GM19035 (cell line): ENCODE results near the gene VPS11.

ENCODE experiments used
- ATAC-seq: cut with Tn5 transposase; IDR thresholded peaks from one replicate; pipeline ENCODE4 v1.9.1; 2021; ENCODE audit not compliant: unreplicated experiment

The VPS11 gene

DNA sequence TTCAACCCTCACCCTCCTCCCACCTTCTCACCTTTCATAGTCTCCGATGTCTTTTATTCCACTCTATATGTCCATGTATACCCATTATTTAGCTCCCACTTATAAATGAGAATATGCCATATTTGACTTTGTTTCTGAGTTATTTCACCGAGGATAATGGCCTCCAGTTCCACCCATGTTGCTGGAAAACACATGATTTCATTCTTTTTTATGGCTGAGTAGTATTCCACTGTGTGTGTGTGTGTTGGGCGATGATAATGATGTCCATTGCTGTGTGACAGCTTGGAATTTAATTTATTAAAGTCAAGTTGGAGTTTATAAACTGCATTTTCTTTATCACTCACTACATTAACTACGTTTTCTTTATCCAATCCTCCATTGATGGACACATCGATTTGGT is 50.6 kb downstream of the VPS11 start:
- no peak for ATAC-seq

DNA sequence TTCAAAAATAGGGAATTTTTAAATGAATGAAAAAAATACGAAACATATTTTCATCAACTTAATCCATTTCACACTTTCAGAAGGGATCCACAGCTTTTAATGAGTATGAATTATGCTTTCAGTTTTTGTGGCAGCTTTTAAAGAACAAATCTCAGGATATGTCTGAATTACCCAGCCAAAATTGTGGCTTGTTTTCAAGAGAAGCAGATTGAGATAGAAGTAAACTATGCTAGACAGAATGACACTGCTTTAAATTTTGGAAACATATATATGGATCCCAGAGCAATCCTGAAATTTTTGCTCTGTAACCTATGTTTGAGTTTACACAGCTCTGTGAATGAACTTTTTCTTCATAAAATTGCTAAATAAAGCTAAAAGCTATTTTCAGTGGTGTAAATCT is 51.3 kb downstream of the VPS11 start:
- no peak for ATAC-seq

DNA sequence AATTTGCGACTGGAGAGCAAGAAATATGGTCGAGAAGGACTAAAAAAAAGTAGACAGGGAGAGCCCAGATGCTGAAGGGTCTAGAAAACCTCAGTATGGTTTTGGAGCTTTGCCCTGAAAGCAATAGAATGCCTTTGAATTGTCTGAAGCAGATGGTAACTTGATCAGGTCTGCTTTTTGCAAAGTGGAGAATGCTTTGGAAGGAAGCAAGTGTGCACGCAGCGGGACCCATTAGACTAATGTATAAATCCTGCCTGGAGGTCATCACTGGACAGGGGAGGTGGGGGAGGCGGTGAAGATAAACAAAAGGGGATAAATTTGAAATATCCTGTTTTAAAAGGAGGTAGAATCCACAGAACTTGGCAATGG is 53.0 kb downstream of the VPS11 start:
- ATAC-seq: no peak

DNA sequence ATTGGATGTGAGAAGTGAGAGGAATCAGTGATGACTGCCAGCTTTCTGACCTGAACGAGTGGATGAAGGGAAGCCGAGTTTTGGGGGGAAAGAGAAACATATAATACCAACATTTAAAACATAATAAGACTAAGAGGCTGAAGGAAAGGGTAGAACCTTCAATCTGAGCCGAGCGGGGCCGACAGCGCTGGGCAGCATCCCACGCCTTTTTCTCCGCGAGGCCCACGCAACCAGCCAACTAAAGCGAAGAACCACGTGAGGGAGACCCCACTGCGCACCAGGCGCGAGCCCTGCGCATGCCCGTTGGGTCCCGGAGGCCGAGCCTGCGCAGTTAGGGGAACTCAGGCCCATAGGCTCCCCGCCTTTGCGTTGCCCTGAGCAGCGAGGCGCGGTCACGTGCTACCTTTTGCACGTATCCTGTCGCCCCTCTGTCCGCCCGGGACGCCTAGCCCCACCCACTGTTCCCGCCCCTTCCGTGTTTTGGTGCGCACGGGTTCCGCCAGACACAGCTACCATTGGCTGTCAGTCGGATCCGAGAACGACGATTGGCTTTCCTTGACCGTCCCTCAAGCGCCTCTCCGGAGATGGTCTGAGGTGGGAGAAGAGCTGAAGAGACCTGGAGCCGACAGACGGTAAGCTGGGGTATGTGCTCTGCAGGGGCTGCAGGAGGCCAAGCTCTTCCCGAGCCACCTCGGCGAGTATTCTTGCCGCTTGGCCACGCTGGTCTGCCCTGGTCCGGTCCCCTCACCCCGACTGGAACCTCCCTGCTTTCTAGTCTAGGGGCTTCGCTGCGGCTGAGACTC is 53.6 kb downstream of the VPS11 start, which contains the start of gene HINFP:
Gene HINFP, plus strand, starts transcription at position 573 of the 803 bp plus-strand sequence. CDS start 5,365 bp downstream, outside the sequence.
- peak; percentile 95 for ATAC-seq

DNA sequence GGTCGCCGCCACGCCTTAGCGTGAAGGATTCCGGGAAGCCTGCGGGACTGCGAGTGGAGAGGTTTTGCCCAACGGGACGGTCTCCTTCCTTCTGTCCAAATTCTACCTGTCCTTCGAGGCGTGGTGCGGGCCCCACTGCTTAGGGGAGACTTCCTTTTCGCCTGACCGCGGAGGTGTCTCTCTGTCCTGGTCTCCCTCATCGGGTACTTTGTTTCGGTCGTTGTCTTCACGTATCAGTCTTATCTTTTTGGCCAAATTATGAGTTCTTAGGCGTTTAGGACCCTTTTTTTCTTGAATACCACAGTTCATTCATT is 54.1 kb downstream of the VPS11 start:
- peak; percentile 6 for ATAC-seq

DNA sequence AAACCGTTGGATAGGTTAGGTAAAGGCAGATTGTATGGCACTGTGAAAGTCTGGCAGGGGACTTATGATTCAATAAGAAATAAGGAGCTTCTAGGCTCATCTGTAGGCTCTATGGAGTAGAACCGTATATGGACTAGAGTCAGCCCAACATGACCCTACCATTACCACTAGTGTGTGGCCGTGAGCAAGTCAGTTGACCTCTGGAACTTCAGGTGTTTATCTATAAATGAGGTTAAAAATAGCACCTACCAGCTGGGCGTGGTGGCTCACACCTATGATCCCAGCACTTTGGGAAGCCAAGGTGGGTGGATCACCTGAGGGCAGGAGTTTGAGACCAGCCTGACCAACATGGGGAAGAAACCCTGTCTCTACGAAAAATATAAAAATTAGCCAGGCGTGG is 58.2 kb downstream of the VPS11 start:
- no peak for ATAC-seq

DNA sequence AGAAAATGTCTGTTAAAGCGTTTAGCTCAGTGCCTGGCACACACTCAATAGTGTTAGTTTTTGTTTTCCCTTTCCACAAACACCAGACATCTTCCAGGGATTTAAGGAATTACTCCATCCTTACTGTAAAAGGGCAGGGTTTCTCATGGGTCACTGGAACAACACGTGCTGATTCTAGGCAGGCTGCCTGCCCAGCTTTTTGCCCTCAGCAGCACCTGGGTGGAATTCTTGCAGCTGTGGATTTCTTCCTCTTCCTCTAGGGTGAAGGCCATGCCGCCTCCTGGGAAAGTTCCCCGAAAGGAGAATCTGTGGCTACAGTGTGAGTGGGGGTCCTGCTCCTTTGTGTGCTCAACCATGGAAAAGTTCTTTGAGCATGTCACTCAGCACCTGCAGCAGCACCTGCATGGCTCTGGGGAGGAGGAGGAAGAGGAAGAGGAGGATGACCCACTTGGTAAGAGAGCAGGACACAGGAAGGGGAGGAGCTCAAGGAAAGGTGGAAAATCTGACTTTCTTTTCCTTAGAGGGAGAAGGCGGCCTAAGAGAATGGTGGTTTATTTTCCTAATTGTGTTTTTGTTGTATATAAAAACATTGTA is 59.2 kb downstream of the VPS11 start:
- ATAC-seq: no peak

DNA sequence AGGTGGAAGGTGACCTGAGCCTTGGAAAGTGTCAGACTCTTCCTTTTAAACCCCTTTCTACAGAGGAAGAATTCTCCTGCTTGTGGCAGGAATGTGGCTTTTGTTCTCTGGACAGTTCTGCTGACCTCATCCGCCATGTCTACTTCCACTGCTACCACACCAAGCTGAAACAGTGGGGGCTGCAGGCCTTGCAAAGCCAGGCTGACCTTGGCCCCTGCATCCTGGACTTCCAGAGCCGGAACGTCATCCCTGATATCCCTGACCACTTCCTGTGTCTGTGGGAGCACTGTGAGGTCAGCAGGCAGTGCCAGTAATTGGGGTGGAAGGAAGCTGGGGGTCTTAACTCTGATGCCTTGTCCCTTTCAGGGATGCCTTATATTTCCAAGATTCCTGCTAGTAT is 63.0 kb downstream of the VPS11 start:
- no peak for ATAC-seq
